ENCODE results near the gene SP9.
"Not testable (repeated sequence)": the region's sequence is repeated elsewhere in the genome, so short reads cannot be mapped to it uniquely, and the experiment has no call there.

Gene SP9

GRCh38 chr2:174344716-174345461, 10.1 kb downstream of the SP9 start:
- peak; percentile 56 for DNase-seq (ENCODE audit: low read depth, low spot score)

GRCh38 chr2:174350018-174350417, 15.3 kb downstream of the SP9 start:
- DNase-seq (ENCODE audit: low read depth, low spot score): peak; percentile 27

- DNase-seq (ENCODE audit: low read depth, low spot score): no peak
Measured at GRCh38 chr2:174350593-174351181, 15.9 kb downstream of the SP9 start.

GRCh38 chr2:174353004-174353403, 18.2 kb downstream of the SP9 start:
- DNase-seq (ENCODE audit: low read depth, low spot score): no peak

GRCh38 chr2:174356347-174356746, 21.6 kb downstream of the SP9 start:
- DNase-seq (ENCODE audit: low read depth, low spot score): no peak

GRCh38 chr2:174359663-174360062, 24.9 kb downstream of the SP9 start:
- DNase-seq (ENCODE audit: low read depth, low spot score): not testable (repeated sequence)

- no peak for DNase-seq (ENCODE audit: low read depth, low spot score)
Measured at GRCh38 chr2:174362949-174363348, 28.2 kb downstream of the SP9 start.

GRCh38 chr2:174363492-174364225, 28.9 kb downstream of the SP9 start:
- not testable (repeated sequence) for DNase-seq (ENCODE audit: low read depth, low spot score)

GRCh38 chr2:174364628-174365027, 29.9 kb downstream of the SP9 start:
- no peak for DNase-seq (ENCODE audit: low read depth, low spot score)

- DNase-seq (ENCODE audit: low read depth, low spot score): no peak
Measured at GRCh38 chr2:174365571-174365970, 30.8 kb downstream of the SP9 start.

- no peak for DNase-seq (ENCODE audit: low read depth, low spot score)
Measured at GRCh38 chr2:174368691-174369090, 33.9 kb downstream of the SP9 start.

GRCh38 chr2:174376967-174377366, 42.2 kb downstream of the SP9 start:
- DNase-seq (ENCODE audit: low read depth, low spot score): no peak

- no peak for DNase-seq (ENCODE audit: low read depth, low spot score)
Measured at GRCh38 chr2:174383796-174384195, 49.0 kb downstream of the SP9 start.

GRCh38 chr2:174385201-174385600, 50.4 kb downstream of the SP9 start:
- DNase-seq (ENCODE audit: low read depth, low spot score): no peak
